GM21576 (cell line): Measurements from ENCODE around the gene CNTFR.
A peak's percentile ranks its signal among the peaks of the same experiment; 100 is the strongest.
"Not testable (repeated sequence)": the region's sequence is repeated elsewhere in the genome, so short reads cannot be mapped to it uniquely, and the experiment has no call there.

ENCODE experiments used
- ATAC-seq: cut with Tn5 transposase; IDR thresholded peaks from one replicate; pipeline ENCODE4 v1.9.1; 2021; ENCODE audit warnings: mild to moderate bottlenecking, moderate library complexity; ENCODE audit not compliant: unreplicated experiment

The CNTFR gene

GRCh38 chr9:34589636-34590380 lies at the start of gene CNTFR:
CNTFR (minus strand) TSS chr9:34589724; CDS start chr9:34568981, 20,743 bp downstream.
- ATAC-seq, result no peak

- ATAC-seq, result not testable (repeated sequence)
These were observed 49.8 kb upstream of the CNTFR start for GRCh38 chr9:34639322-34639721.

GRCh38 chr9:34638138-34638445 lies 48.6 kb upstream of the CNTFR start:
- ATAC-seq, result no peak

GRCh38 chr9:34637356-34638137 lies 48.0 kb upstream of the CNTFR start, which contains the start of gene SIGMAR1:
SIGMAR1 (minus strand) TSS chr9:34637787; CDS start chr9:34637697, 90 bp downstream.
- peak; percentile 87 for ATAC-seq

GRCh38 chr9:34636791-34637355 lies 47.3 kb upstream of the CNTFR start:
- ATAC-seq, result no peak

GRCh38 chr9:34635556-34635955 lies 46.0 kb upstream of the CNTFR start:
- no peak for ATAC-seq

DNA sequence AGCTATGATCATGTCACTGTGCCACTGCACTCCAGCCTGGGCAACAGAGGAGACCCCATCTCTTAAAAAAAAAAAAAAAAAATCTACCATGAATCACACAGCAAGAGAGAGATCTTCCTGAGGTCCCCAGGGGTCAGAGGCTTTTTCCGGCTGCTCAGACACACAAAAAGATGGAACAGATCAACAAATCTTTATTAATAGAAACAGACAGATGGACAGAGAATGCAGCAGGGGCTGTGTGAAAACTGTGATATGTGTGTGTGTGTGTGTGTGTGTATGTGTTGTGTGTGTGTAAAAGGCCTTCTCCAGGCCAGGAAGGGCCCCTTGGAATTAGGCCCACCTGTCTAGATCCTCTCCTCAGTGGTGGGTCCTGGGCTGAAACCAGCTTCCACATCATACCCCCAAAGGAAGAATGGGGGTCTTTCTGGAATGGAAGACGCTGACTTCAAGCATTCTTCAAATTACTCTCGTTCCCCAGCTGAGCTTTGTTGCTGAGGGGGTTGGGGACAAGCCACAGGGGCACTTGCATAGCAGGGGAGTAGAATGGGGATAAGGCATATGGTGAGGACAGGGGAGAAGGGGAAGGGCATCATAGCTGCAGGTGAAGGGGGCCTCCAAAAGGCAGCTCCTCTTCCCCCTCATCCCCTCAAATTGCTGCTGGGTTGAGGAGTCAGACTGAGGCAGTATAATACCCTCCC lies 45.2 kb upstream of the CNTFR start:
- no peak for ATAC-seq

GRCh38 chr9:34633851-34634550 lies 44.5 kb upstream of the CNTFR start:
- no peak for ATAC-seq

DNA sequence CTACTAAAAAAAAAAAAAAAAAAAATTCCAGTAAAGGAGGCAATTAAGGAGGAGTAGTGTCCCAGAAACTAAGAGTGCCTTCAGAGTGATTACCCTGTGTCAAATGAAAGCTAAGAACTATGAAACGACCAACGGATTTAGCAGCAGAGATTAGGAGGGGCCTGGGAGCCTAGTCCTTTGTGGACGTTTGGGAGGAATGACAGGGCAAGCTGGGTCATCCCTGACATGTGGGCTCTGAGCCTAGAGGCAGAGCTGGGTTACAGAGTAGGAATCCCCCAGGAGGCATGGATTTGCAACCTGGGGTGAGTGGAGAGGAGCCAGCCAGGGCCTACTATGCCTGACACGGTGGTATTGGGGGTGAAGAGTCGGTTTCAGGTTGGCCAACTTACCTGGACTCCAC lies 43.6 kb upstream of the CNTFR start:
- no peak for ATAC-seq

DNA sequence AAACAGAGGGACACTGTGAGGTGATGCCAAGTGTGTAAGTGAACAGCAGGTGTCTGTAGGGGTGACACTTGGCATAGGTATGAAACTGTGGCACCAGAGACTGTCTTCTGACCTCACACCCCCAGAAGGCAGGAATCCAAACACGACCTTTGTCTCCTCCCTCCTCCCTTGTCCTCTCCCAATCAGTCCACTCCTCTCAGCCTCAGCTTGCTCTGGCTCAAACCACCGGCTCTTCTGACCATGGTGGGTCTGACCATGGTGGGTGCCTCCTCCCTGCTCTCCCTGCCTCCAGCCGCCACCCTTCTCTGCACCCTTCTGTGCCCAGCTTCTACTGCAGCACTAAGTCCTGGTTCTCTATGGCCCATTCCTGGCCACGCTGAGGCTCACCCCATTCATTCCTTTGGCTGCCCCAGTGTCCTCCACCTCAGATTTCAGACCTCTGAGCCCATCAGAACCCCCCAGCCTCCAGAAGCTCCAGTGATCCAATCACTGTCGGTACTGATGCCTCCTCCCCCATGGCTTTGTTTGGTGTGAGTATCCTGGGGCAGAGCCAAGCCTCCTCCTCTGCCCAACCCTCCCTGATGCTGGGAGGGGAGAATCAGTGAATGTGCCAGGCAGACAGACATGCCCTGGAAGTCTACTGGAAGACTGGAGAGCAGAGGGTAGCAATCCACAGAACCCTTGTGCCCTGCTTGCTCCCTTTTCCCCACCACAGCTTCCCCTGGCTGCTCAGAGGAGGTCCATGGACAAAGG lies 41.1 kb upstream of the CNTFR start:
- ATAC-seq, result no peak

DNA sequence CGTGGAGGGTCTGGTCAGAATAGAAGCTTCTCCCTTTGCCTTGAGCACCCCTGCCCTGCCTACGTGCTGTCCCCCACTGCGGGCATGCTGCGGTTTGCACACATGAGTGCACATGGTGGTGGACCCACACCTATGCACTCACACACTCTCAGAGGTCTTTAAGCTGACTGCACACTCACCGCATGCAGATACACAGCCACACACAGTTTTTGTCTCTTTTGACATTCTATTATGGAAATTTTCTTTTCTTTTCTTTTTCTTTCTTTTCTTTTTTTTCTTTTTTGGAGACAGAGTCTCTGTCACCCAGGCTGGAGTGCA lies 39.9 kb upstream of the CNTFR start:
- ATAC-seq, result no peak

DNA sequence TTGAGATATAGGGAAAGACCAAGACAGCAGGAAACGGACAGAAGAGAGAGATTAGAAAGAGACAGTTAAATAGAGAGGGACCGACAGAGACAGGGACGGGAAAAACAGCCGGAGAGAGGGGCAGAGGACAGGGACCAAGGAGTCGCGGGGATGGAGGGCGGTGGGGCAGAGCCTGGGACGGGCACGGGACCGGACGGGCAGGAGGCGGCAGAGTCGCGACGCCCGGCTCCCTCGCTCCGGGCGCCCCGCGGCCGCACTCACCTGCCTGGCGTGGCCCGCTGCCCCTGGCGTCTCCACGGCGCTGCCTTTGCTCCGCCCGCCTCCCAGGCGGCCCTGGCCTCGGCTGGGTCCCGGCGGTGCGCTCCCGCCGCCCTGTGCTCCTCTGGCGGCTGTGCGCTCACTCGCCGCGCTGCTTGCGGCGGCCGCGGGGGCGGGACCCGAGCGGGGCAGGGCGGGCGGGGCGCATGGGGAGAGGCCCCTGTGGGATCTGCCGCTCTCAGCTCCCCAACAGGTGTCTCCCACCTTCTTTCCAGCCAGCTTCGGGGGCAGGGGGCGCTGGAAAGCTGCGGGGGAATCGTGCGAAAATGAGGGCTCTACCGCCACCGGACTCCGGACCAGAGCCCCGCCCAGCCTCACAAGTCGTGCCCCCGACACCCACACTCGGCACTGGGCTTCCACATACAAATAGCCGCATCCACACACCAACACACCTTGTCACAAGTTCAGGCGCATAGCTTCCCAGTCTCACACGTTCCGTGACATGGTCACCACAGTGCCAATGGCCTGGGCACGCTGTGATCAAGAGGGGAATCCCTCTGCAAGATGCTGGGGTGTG lies 39.3 kb upstream of the CNTFR start, which contains the start of gene ARID3C:
Gene ARID3C (minus strand): TSS at position 411 of the 835 bp plus-strand sequence. CDS start 1,052 bp downstream, outside the sequence.
- ATAC-seq, result no peak

DNA sequence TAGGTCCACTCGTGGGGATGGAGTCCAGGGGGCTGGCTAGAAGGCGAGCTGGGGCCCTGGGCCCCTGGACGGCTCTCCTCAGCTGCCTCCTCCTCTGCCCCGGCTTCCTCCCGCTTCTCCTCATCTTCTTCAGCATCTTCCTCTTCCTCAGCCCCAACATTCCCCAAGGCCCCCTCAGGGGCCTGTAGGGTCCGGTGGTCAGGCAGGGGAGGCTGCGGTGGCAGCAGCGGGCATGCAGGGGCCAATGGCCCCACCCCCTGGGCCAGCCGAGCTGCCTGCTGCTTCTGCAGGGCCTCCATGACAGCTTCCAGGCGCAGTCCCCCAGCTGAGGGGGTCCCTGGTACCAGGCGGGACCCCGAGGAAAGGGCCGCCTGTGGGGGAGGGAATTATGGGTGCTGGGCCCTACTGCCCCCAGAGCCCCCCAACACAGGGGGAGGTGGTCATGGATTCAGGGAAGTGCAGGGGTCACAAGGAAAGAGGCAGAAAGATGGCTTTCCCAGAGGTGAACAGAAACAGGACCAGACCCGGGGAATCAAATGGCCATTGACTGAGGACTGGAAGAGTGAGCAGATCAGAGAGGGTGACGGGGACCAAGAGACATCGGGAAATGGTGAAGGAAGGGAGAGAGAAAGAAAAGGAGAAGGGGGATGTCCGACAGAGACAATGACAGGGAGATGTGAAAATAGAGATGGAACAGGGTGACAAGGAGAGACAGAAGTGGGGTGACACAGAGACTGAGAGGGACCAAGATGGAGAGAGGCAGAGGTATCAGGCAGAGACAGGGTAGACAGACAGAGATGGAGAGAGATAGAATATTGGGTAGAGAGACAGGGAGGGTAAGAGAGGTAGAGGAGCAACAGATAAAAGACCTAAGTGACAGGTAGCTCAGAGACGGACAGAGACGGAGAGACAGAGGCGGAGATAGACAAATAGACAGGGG lies 38.5 kb upstream of the CNTFR start:
- no peak for ATAC-seq

DNA sequence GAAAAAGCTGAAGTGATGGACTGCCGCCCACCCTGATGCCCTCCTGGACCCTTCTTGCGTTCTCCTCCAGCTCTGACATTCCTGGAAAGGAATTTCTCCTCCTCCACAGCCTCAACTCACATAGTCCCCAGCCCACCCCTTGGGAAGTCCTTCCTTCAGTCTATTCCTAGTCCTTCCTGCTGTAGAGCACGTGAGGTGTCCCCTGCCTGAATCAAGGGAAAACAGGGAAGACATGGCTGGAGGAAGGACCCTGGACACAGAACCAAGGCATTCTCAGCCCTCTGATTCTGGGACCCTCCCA lies 35.6 kb upstream of the CNTFR start:
- ATAC-seq, result no peak

DNA sequence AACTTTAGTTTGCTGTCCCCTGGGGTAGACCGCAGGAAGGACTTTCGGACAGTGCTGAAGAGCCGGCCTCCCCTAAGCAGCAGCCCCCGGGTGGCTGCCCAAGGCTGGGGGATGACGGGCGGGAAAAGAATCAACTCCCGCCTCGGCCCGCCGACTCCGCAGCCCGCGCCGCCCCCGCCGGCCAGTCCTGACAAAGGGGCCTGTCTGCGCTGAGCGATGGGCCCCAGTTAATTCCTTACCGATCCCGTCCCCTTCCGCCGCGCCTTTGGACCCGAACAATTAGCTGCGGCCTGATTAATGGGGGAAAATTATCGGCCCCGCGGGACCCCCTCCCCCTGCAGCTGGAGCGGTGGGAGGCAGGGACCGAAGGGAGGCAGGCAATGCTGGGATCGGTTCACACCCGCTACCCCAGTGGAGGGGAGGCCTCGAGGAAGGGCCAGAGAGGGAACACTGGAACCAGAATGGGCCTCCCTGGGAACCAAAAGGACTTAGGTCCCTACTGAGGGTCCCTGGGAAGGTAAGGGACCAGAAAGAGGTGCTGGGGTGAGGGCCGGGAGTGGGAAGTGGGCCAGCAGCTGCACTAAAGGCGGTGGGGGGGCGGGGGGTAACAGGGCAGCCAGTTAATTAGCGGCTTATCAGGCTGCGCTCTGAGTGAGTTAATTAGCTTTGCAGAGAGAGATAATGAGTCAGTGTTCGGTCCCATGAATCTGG lies 35.1 kb upstream of the CNTFR start:
- ATAC-seq, result no peak

GRCh38 chr9:34623374-34624235 lies 34.1 kb upstream of the CNTFR start:
- no peak for ATAC-seq
